Measurements from ENCODE around the gene GNAO1.

Gene GNAO1

GRCh38 chr16:56328276-56329022 lies 137.2 kb downstream of the GNAO1 start:
- Histone ChIP-seq H3K36me3 (no peaks in the 10 kb centered on the region), H3K4me1 (ENCODE audit: control insufficient read depth in 1 of 2, insufficient read depth in 1 of 2, low read depth in 1 of 2, low read length in 1 of 2) (no peaks in the 10 kb centered on the region), H3K9me3 (no peaks in the 10 kb centered on the region), H3K27me3 (no peaks in the 10 kb centered on the region), H3K27ac (no peak overlapping the region), H3K4me3 (ENCODE audit: low read depth in 1 of 2, low read length in 1 of 2) (no peak overlapping the region)
- TF ChIP-seq CTCF (IDR thresholded peaks at IDR 0.05) = no peak

GRCh38 chr16:56329887-56330286 lies 138.6 kb downstream of the GNAO1 start:
- TF ChIP-seq CTCF (IDR thresholded peaks at IDR 0.05) = no peak
- Histone ChIP-seq H3K27ac (no peak overlapping the region), H3K36me3 (no peaks in the 10 kb centered on the region), H3K27me3 (no peaks in the 10 kb centered on the region), H3K4me1 (ENCODE audit: control insufficient read depth in 1 of 2, insufficient read depth in 1 of 2, low read depth in 1 of 2, low read length in 1 of 2) (no peaks in the 10 kb centered on the region), H3K4me3 (ENCODE audit: low read depth in 1 of 2, low read length in 1 of 2) (no peak overlapping the region), H3K9me3 (no peaks in the 10 kb centered on the region)

GRCh38 chr16:56330476-56330875 lies 139.2 kb downstream of the GNAO1 start:
- no peaks in the 10 kb centered on the region for H3K9me3 ChIP-seq
- H3K36me3 ChIP-seq = no peaks in the 10 kb centered on the region
- H3K27me3 ChIP-seq = no peaks in the 10 kb centered on the region
- TF ChIP-seq CTCF (IDR thresholded peaks at IDR 0.05) = no peak
- no peak overlapping the region for H3K4me3 ChIP-seq (ENCODE audit: low read depth in 1 of 2, low read length in 1 of 2)
- no peak overlapping the region for H3K27ac ChIP-seq
- H3K4me1 ChIP-seq (ENCODE audit: control insufficient read depth in 1 of 2, insufficient read depth in 1 of 2, low read depth in 1 of 2, low read length in 1 of 2) = no peaks in the 10 kb centered on the region

GRCh38 chr16:56331399-56331798 lies 140.1 kb downstream of the GNAO1 start:
- no peak overlapping the region for H3K27ac ChIP-seq
- TF ChIP-seq CTCF (IDR thresholded peaks at IDR 0.05) = no peak

GRCh38 chr16:56331915-56332314 lies 140.6 kb downstream of the GNAO1 start:
- H3K4me1 ChIP-seq (ENCODE audit: control insufficient read depth in 1 of 2, insufficient read depth in 1 of 2, low read depth in 1 of 2, low read length in 1 of 2) = no peaks in the 10 kb centered on the region

More at GRCh38 chr16:56331399-56331798, 140.1 kb downstream of the GNAO1 start:
- no peaks in the 10 kb centered on the region for H3K27me3 ChIP-seq
- H3K4me1 ChIP-seq (ENCODE audit: control insufficient read depth in 1 of 2, insufficient read depth in 1 of 2, low read depth in 1 of 2, low read length in 1 of 2) = no peaks in the 10 kb centered on the region
- H3K36me3 ChIP-seq = no peaks in the 10 kb centered on the region
- H3K9me3 ChIP-seq = no peaks in the 10 kb centered on the region
- H3K4me3 ChIP-seq (ENCODE audit: low read depth in 1 of 2, low read length in 1 of 2) = no peak overlapping the region

More at GRCh38 chr16:56331915-56332314, 140.6 kb downstream of the GNAO1 start:
- no peaks in the 10 kb centered on the region for H3K36me3 ChIP-seq
- H3K27me3 ChIP-seq = no peaks in the 10 kb centered on the region
- H3K9me3 ChIP-seq = no peaks in the 10 kb centered on the region
- no peak overlapping the region for H3K4me3 ChIP-seq (ENCODE audit: low read depth in 1 of 2, low read length in 1 of 2)
- no peak overlapping the region for H3K27ac ChIP-seq
- no peak for TF ChIP-seq CTCF (IDR thresholded peaks at IDR 0.05)

Data from neutrophil (primary cell).